Gastrocnemius medialis (tissue), 4 donors: ENCODE data around the gene KCND1. TPM values are rescaled to one million over a fixed set of nuclear protein-coding genes. Genes with fewer than 3 reads are reported as not detected.

Experiments used
- ATAC-seq, 2 donors: fragments of 150-250 bp; one replicate each; pipeline ENCODE4 v1.9.1; 2016
- DNase-seq, 2 donors: peaks; one replicate each; pipeline ENCODE4 v3.0.0-alpha.2; 2019
- H3K27ac ChIP-seq, 4 donors: fragments of 200-600 bp; sonication (generic); 1 replicate in 1 of 4; 2 replicates in 3 of 4; pipeline ENCODE4 v1.5.1; 2016 to 2018; ENCODE audit warnings: mild to moderate bottlenecking in 2 of 4, moderate library complexity in 1 of 4
- H3K27me3 ChIP-seq, 3 donors: fragments of 200-600 bp; sonication (generic) in 2 of 3; 1 replicate in 1 of 3; 2 replicates in 2 of 3; pipeline versions ENCODE4 v1.5.1 to v1.6.0; 2016 to 2019; ENCODE audit warnings: mild to moderate bottlenecking in 1 of 3, moderate library complexity in 1 of 3
- H3K36me3 ChIP-seq, 2 donors: fragments of 200-600 bp; sonication (generic) in 1 of 2; one replicate each; pipeline ENCODE4 v1.5.1; 2017 to 2018
- H3K4me1 ChIP-seq, 2 donors: fragments of 200-600 bp; sonication (generic) in 1 of 2; one replicate each; pipeline ENCODE4 v1.5.1; 2016 to 2017; ENCODE audit warnings: mild to moderate bottlenecking in 2 of 2
- H3K4me3 ChIP-seq, 4 donors: fragments of 200-600 bp; sonication (generic) in 3 of 4; 1 replicate in 1 of 4; 2 replicates in 3 of 4; pipeline ENCODE4 v1.5.1; 2016 to 2019; ENCODE audit warnings: mild to moderate bottlenecking in 2 of 4
- H3K9me3 ChIP-seq, 3 donors: fragments of 200-600 bp; sonication (generic) in 2 of 3; 1 replicate in 1 of 3; 2 replicates in 2 of 3; pipeline ENCODE4 v1.5.1; 2016 to 2019
- POLR2A ChIP-seq, 2 donors: fragments of 450-650 bp; IDR thresholded peaks; one replicate each; pipeline ENCODE4 v1.6.1; 2017; ENCODE audit warnings: antibody characterized with exemption in 2 of 2, mild to moderate bottlenecking in 2 of 2, moderate library complexity in 2 of 2
- in situ Hi-C, 4 donors: fragments of 200-750 bp; cut with MboI; loops; one replicate each; pipeline versions ENCODE4 v1.15.0 to v1.8.0; 2017; ENCODE audit warnings: low sequenced_read_pairs in 4 of 4
- intact Hi-C: fragments of 100-400 bp; cut with DNase I; formaldehyde crosslinking; loops from one replicate; pipeline ENCODE4 v1.15.1; 2023; ENCODE audit warnings: low total_unique reads
- total RNA-seq, 4 donors: library from RNA; depleted of rRNA; stranded (reverse); fragments of >200 nt; gene quantifications; one replicate each; pipeline versions ENCODE4 v1.1.0 to v1.2.3, GENCODE V29; 2016
- TF ChIP-seq, protein P1 (sequence below), 5 experiments: fragments of 450-650 bp in 3 of 5; fragments of 200-600 bp in 2 of 5; sonication (generic) in 2 of 5; IDR thresholded peaks in 4 of 5; conservative IDR thresholded peaks in 1 of 5; 1 replicate in 4 of 5; 2 replicates in 1 of 5; pipeline ENCODE4 v1.5.1; 2016 to 2019; ENCODE audit warnings: antibody characterized with exemption in 5 of 5, mild to moderate bottlenecking in 3 of 5, moderate library complexity in 3 of 5

Gene KCND1
- 1 to 10 TPM in 1 of 4 donors, under 1 TPM in 3; 0.09 to 1.2 (median 0.77) TPM for total RNA-seq

DNA sequence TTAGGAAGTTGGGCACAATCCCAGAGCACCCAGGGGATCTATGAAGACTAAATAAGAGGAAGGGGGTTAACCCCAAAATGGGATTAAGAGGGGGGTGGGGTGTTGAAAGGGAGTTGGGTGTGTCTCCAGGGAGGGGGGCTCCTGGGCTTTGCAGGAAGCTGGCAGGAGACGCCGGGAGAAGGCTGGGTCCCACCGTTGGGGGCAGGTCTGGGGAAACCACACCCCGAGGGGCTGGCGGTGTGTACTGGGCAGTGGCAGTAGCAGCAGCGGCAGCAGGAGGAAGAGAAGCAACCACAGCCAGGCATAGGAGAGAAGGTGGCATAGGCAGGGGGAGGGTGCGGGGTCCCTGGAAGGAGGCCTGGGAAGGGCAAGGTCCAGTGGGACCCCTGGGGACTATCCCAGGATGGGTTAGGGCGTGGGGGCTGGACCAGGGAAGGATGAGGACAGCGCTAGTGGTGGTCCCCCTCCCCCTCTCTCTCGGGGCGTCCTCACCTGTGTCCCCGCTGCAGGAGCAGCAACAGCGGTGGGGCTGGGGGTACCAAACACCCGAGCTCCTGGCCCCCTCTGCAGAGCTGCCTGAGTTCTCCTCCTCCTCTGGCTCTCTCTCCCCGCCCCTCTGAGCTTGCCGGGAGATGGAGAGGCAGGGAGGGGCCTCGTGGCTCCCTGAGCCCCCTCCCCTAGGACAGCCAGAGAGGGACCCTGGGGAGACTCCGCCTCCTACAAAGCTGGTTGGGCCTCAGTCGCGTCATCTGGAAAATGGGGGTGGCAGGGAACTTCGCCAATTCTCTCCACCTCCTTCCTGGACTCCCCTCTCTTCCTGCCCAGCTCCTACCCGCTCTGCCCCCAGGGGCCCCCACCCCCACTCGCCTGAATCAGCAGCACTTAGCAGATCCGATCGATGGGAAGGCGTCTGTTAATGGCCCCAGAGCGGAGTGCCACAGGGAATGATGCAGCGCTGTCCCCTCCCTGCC is at the start of gene KCND1:
Gene KCND1 (minus strand): TSS at position 596 of the 971 bp plus-strand sequence. CDS start 1,573 bp downstream, outside the sequence.
- DNase-seq = peak in 1 of 2 donors; percentile 19
- intact Hi-C loops = no loop called here
- ATAC-seq = no peak

DNA sequence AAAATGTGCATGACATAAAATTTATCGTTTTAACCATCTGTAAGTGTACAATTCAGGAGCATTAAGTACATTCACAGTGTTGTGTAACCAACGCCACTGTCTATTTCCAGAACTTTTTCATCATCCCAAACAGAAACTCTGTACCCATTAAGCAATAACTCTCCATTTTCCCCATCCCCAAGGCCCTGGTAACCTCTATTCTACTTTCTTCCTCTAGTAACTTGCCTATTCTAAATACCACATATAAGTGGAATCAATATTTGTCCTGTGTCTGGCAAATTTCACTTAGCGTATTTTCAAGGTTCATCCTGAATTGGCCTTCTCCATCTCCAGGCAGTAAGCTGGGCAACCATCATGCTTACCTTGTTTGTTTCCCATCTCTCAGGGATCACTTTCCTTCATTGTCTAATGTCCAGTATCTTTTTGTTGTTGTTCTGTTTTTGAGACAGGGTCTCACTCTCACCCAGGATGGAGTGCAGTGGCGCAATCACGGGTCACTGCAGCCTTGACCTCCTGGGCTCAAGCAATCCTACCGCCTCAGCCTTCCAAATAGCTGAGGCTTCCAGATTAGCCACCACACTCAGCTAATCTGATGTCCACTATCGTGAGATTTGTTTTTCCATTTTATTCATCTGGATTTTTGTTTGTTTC is 48.1 kb upstream of the KCND1 start:
- TF ChIP-seq, protein P1, sequence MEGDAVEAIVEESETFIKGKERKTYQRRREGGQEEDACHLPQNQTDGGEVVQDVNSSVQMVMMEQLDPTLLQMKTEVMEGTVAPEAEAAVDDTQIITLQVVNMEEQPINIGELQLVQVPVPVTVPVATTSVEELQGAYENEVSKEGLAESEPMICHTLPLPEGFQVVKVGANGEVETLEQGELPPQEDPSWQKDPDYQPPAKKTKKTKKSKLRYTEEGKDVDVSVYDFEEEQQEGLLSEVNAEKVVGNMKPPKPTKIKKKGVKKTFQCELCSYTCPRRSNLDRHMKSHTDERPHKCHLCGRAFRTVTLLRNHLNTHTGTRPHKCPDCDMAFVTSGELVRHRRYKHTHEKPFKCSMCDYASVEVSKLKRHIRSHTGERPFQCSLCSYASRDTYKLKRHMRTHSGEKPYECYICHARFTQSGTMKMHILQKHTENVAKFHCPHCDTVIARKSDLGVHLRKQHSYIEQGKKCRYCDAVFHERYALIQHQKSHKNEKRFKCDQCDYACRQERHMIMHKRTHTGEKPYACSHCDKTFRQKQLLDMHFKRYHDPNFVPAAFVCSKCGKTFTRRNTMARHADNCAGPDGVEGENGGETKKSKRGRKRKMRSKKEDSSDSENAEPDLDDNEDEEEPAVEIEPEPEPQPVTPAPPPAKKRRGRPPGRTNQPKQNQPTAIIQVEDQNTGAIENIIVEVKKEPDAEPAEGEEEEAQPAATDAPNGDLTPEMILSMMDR (IDR thresholded peaks at IDR 0.05 in 4 of 5, conservative IDR thresholded peaks at IDR 0.05 in 1 of 5) = no peak
- Histone ChIP-seq H3K4me1 (no peaks in the 10 kb centered on the region), H3K27ac (no peak overlapping the region), H3K9me3 (no peaks in the 10 kb centered on the region), H3K4me3 (no peak overlapping the region), H3K36me3 (no peaks in the 10 kb centered on the region), H3K27me3 (no peaks in the 10 kb centered on the region)
- in situ Hi-C loops = no loop called here
- ATAC-seq (no peak), DNase-seq (no peak)
- intact Hi-C loops = no loop called here

More for the DNA sequence above, at the start of gene KCND1:
- Histone ChIP-seq H3K27ac (peak within 1 kb of the TSS in 2 of 4 donors; percentile 34 to 42), H3K9me3 (no peaks in the 10 kb centered on the region), H3K4me3 (peak within 1 kb of the TSS; percentile 14 to 37 (median 23)), H3K36me3 (peaks cover 0 to 5% of the 10 kb centered on the region in 2 donors), H3K27me3 (no peaks in the 10 kb centered on the region), H3K4me1 (no peaks in the 10 kb centered on the region)
- TF ChIP-seq, protein P1 (IDR thresholded peaks at IDR 0.05 in 4 of 5, conservative IDR thresholded peaks at IDR 0.05 in 1 of 5) = no peak
- TF ChIP-seq POLR2A (IDR thresholded peaks at IDR 0.05) = no peak
- in situ Hi-C loops = no loop called here

DNA sequence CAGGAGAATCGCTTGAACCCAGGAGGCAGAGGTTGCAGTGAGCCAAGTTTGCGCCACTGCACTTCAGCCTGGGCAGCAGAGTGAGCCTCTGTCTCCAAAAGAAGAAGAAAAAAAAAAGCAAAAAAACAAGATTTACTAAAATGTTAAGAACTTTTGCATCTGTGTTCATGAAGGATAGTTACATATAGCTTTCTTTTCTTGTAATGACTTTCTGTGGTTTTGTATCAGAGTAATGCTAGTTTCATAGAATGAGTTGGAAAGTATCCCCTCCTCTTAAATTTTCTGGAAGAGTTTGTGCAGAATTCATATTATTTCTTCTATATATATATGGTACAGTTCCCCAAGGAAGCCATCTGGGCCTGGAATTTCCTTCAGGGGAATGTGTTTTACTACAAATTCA is 47.4 kb upstream of the KCND1 start:
- intact Hi-C loops (no loop called here), in situ Hi-C loops (no loop called here)
- no peak for ATAC-seq
- TF ChIP-seq, protein P1 (IDR thresholded peaks at IDR 0.05 in 4 of 5, conservative IDR thresholded peaks at IDR 0.05 in 1 of 5) = no peak
- TF ChIP-seq POLR2A (IDR thresholded peaks at IDR 0.05) = no peak
- no peaks in the 10 kb centered on the region for H3K36me3 ChIP-seq
- no peaks in the 10 kb centered on the region for H3K4me1 ChIP-seq
- no peaks in the 10 kb centered on the region for H3K27me3 ChIP-seq
- no peak for DNase-seq
- H3K9me3 ChIP-seq = no peaks in the 10 kb centered on the region
- no peak overlapping the region for H3K4me3 ChIP-seq
- H3K27ac ChIP-seq = no peak overlapping the region

DNA sequence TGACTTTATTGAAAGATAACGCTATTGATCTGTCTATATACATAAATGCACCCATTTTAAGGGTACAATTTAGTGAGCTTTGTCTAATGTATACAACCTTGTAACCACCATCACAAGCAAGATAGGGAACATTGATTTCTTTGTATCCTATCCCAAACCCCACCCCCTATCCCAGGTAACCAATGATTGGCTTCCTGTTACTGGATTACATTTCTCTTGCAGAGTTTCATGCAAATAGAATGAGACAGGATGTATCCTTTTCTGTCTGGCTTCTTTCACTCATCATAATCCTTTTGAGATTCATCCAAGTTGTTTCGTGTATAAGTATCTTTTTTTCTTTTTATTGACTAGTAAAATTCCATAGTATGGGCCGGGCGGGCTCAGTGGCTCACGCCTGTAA is 32.1 kb upstream of the KCND1 start:
- H3K27ac ChIP-seq = no peak overlapping the region
- intact Hi-C loops (loop anchor here (5.0 kb wide), 1 partner anchor 106 kb away; the partner anchor contains the start of genes PQBP1 and TIMM17B), in situ Hi-C loops (no loop called here)
- H3K27me3 ChIP-seq = no peaks in the 10 kb centered on the region
- peaks cover 0 to 4% of the 10 kb centered on the region in 2 donors for H3K36me3 ChIP-seq
- no peak for ATAC-seq
- no peaks in the 10 kb centered on the region for H3K9me3 ChIP-seq
- H3K4me3 ChIP-seq = no peak overlapping the region
- H3K4me1 ChIP-seq = peaks cover 3 to 7% of the 10 kb centered on the region in 2 donors
- DNase-seq = no peak
- TF ChIP-seq POLR2A (IDR thresholded peaks at IDR 0.05) = no peak
- TF ChIP-seq, protein P1 (IDR thresholded peaks at IDR 0.05 in 4 of 5, conservative IDR thresholded peaks at IDR 0.05 in 1 of 5) = no peak
